KMS-11 (cell line): ENCODE data around the gene HCFC2.

Source experiments
- H2AFZ ChIP-seq: fragments of 200-600 bp; sonication (generic); 2 replicates; pipeline ENCODE4 v1.6.1; 2016; ENCODE audit warnings: antibody characterized with exemption, mixed run types, low read depth
- H3K27ac ChIP-seq: fragments of 200-600 bp; sonication (generic); 2 replicates; pipeline ENCODE4 v1.6.1; 2016; ENCODE audit warnings: mild to moderate bottlenecking, mixed run types
- H3K27me3 ChIP-seq: fragments of 200-600 bp; sonication (generic); 2 replicates; pipeline ENCODE4 v1.6.1; 2017; ENCODE audit warnings: mild to moderate bottlenecking, low read depth, mixed run types, moderate library complexity; ENCODE audit not compliant: insufficient read depth
- H3K36me3 ChIP-seq: fragments of 200-600 bp; sonication (generic); 2 replicates; pipeline ENCODE4 v1.6.1; 2017; ENCODE audit warnings: mild to moderate bottlenecking, mixed run types; ENCODE audit not compliant: insufficient read depth
- H3K4me1 ChIP-seq: fragments of 200-600 bp; sonication (generic); 2 replicates; pipeline ENCODE4 v1.6.1; 2016; ENCODE audit warnings: mild to moderate bottlenecking, low read depth, mixed run types; ENCODE audit not compliant: poor library complexity, severe bottlenecking
- H3K4me2 ChIP-seq: fragments of 200-600 bp; sonication (generic); 2 replicates; pipeline ENCODE4 v1.7.0; 2016; ENCODE audit warnings: mild to moderate bottlenecking, mixed run types
- H3K4me3 ChIP-seq: fragments of 200-600 bp; sonication (generic); IDR thresholded peaks from 2 replicates; pipeline ENCODE4 v1.6.1; 2017; ENCODE audit warnings: low read depth, low read length, mixed read lengths; ENCODE audit not compliant: insufficient read depth
- H3K79me2 ChIP-seq: fragments of 200-600 bp; sonication (generic); 2 replicates; pipeline ENCODE4 v1.6.1; 2016; ENCODE audit warnings: low read depth, mixed run types; ENCODE audit not compliant: insufficient read depth
- H3K9ac ChIP-seq: fragments of 200-600 bp; sonication (generic); 2 replicates; pipeline ENCODE4 v1.6.1; 2016; ENCODE audit warnings: mild to moderate bottlenecking, mixed run types
- H4K20me1 ChIP-seq: fragments of 200-600 bp; sonication (generic); 2 replicates; pipeline ENCODE4 v1.6.1; 2016; ENCODE audit warnings: mild to moderate bottlenecking, mixed run types; ENCODE audit not compliant: insufficient read depth
- CTCF ChIP-seq: fragments of 200-600 bp; sonication (generic); conservative IDR thresholded peaks from 2 replicates; pipeline ENCODE4 v1.6.1; 2017; ENCODE audit warnings: low read depth, mild to moderate bottlenecking, antibody characterized with exemption, low read length, moderate library complexity, mixed read lengths

Gene HCFC2

GRCh38 chr12:104121001-104121400 is 56.7 kb downstream of the HCFC2 start:
- TF ChIP-seq CTCF: no peak
- no peak overlapping the region for H3K9ac ChIP-seq
- H2AFZ ChIP-seq: no peak overlapping the region
- H3K27ac ChIP-seq: no peak overlapping the region
- peaks cover 4% of the 10 kb centered on the region; the same call in 1 of the 2 replicates for H3K36me3 ChIP-seq
- no peak overlapping the region for H3K4me3 ChIP-seq
- no peak overlapping the region for H3K4me2 ChIP-seq
- H3K79me2 ChIP-seq: no peaks in the 10 kb centered on the region
- H3K27me3 ChIP-seq: no peaks in the 10 kb centered on the region
- no peaks in the 10 kb centered on the region for H3K4me1 ChIP-seq
- H4K20me1 ChIP-seq: no peaks in the 10 kb centered on the region

GRCh38 chr12:104122298-104122697 is 58.0 kb downstream of the HCFC2 start:
- H3K4me1 ChIP-seq: no peaks in the 10 kb centered on the region
- no peaks in the 10 kb centered on the region for H3K27me3 ChIP-seq
- no peak overlapping the region for H2AFZ ChIP-seq
- no peaks in the 10 kb centered on the region for H4K20me1 ChIP-seq
- H3K4me2 ChIP-seq: no peak overlapping the region
- H3K36me3 ChIP-seq: peaks cover 4% of the 10 kb centered on the region; the same call in 1 of the 2 replicates
- H3K79me2 ChIP-seq: no peaks in the 10 kb centered on the region
- H3K4me3 ChIP-seq: no peak overlapping the region
- no peak overlapping the region for H3K27ac ChIP-seq
- TF ChIP-seq CTCF: no peak
- H3K9ac ChIP-seq: no peak overlapping the region

GRCh38 chr12:104126548-104126947 is 62.2 kb downstream of the HCFC2 start:
- Histone ChIP-seq H3K4me1 (no peaks in the 10 kb centered on the region), H3K27me3 (no peaks in the 10 kb centered on the region), H2AFZ (no peak overlapping the region), H3K4me3 (no peak overlapping the region), H3K4me2 (no peak overlapping the region), H3K9ac (no peak overlapping the region), H4K20me1 (no peaks in the 10 kb centered on the region), H3K36me3 (0 out of 2 replicates have a peak, but pooled peaks cover 3% of the 10 kb centered on the region), H3K27ac (no peak overlapping the region), H3K79me2 (peaks cover 10% of the 10 kb centered on the region; the same call in 1 of the 2 replicates)
- TF ChIP-seq CTCF: no peak

- TF ChIP-seq CTCF: no peak
- Histone ChIP-seq H2AFZ (no peak overlapping the region), H4K20me1 (no peaks in the 10 kb centered on the region), H3K9ac (no peak overlapping the region), H3K4me1 (peaks cover 10% of the 10 kb centered on the region), H3K36me3 (0 out of 2 replicates have a peak, but pooled peaks cover 3% of the 10 kb centered on the region), H3K27ac (no peak overlapping the region), H3K27me3 (no peaks in the 10 kb centered on the region), H3K79me2 (peaks cover 38% of the 10 kb centered on the region), H3K4me2 (no peak overlapping the region), H3K4me3 (no peak overlapping the region)
These were observed 66.4 kb downstream of the HCFC2 start for GRCh38 chr12:104130760-104131159.
